ENCODE measurements around the gene AQP7. TPM values are rescaled to one million over a fixed set of nuclear protein-coding genes. Genes with fewer than 3 reads are reported as not detected.
"Not testable (repeated sequence)": the region's sequence is repeated elsewhere in the genome, so short reads cannot be mapped to it uniquely, and the experiment has no call there.

Gene AQP7
- not detected for total RNA-seq

GRCh38 chr9:33402371-33402770, at the start of gene AQP7:
Gene AQP7 (minus strand): TSS chr9:33402568. CDS start chr9:33401262, 1,306 bp downstream.
- FAIRE-seq: not testable (repeated sequence)

GRCh38 chr9:33450621-33451146, 48.3 kb upstream of the AQP7 start:
- FAIRE-seq (no peak), DNase-seq (ENCODE audit: low spot score in 2 of 2) (no peak)

More at GRCh38 chr9:33402371-33402770, at the start of gene AQP7:
- not testable (repeated sequence) for DNase-seq (ENCODE audit: low spot score in 2 of 2)

GRCh38 chr9:33449715-33450114, 47.3 kb upstream of the AQP7 start:
- FAIRE-seq (no peak), DNase-seq (ENCODE audit: low spot score in 2 of 2) (no peak)

GRCh38 chr9:33447799-33448553, 45.6 kb upstream of the AQP7 start:
- FAIRE-seq (no peak), DNase-seq (ENCODE audit: low spot score in 2 of 2) (peak in 1 of 2 donors; percentile 24)

GRCh38 chr9:33446946-33447798, 44.8 kb upstream of the AQP7 start, which contains the start of gene AQP3:
Gene AQP3 (minus strand): TSS chr9:33447593. CDS start chr9:33447530, 63 bp downstream.
- no peak for FAIRE-seq
- peak; percentile 54 to 84 for DNase-seq (ENCODE audit: low spot score in 2 of 2)

GRCh38 chr9:33446240-33446945, 44.0 kb upstream of the AQP7 start:
- FAIRE-seq: no peak

GRCh38 chr9:33445389-33446239, 43.2 kb upstream of the AQP7 start:
- DNase-seq (ENCODE audit: low spot score in 2 of 2): no peak
- no peak for FAIRE-seq

More at GRCh38 chr9:33446240-33446945, 44.0 kb upstream of the AQP7 start:
- peak in 1 of 2 donors; percentile 32 for DNase-seq (ENCODE audit: low spot score in 2 of 2)

- DNase-seq (ENCODE audit: low spot score in 2 of 2): no peak
- FAIRE-seq: no peak
These were observed 41.2 kb upstream of the AQP7 start for GRCh38 chr9:33443464-33444154.

- no peak for DNase-seq (ENCODE audit: low spot score in 2 of 2)
- FAIRE-seq: no peak
These were observed 40.7 kb upstream of the AQP7 start for GRCh38 chr9:33443047-33443446.

- DNase-seq (ENCODE audit: low spot score in 2 of 2) (no peak), FAIRE-seq (no peak)
These were observed 39.8 kb upstream of the AQP7 start for GRCh38 chr9:33442125-33442524.

- DNase-seq (ENCODE audit: low spot score in 2 of 2): no peak
- no peak for FAIRE-seq
These were observed 38.2 kb upstream of the AQP7 start for GRCh38 chr9:33440609-33441008.

- no peak for FAIRE-seq
- DNase-seq (ENCODE audit: low spot score in 2 of 2): no peak
These were observed 37.8 kb upstream of the AQP7 start for GRCh38 chr9:33440204-33440603.

GRCh38 chr9:33439731-33440130, 37.4 kb upstream of the AQP7 start:
- no peak for FAIRE-seq
- no peak for DNase-seq (ENCODE audit: low spot score in 2 of 2)

GRCh38 chr9:33438926-33439680, 36.7 kb upstream of the AQP7 start:
- FAIRE-seq: no peak

GRCh38 chr9:33437898-33438297, 35.5 kb upstream of the AQP7 start:
- FAIRE-seq: no peak

More at GRCh38 chr9:33438926-33439680, 36.7 kb upstream of the AQP7 start:
- no peak for DNase-seq (ENCODE audit: low spot score in 2 of 2)

GRCh38 chr9:33437205-33437604, 34.8 kb upstream of the AQP7 start:
- DNase-seq (ENCODE audit: low spot score in 2 of 2) (no peak), FAIRE-seq (no peak)

More at GRCh38 chr9:33437898-33438297, 35.5 kb upstream of the AQP7 start:
- DNase-seq (ENCODE audit: low spot score in 2 of 2): no peak

GRCh38 chr9:33436445-33436844, 34.1 kb upstream of the AQP7 start:
- FAIRE-seq: no peak
- no peak for DNase-seq (ENCODE audit: low spot score in 2 of 2)

- FAIRE-seq (no peak), DNase-seq (ENCODE audit: low spot score in 2 of 2) (no peak)
These were observed 33.5 kb upstream of the AQP7 start for GRCh38 chr9:33435821-33436277.
